H9 (cell line): ENCODE results near the gene CREB5. TPM values are rescaled to one million over a fixed set of nuclear protein-coding genes. Genes with fewer than 3 reads are reported as not detected.

Experiments used
- DNase-seq: peaks from one replicate; pipeline ENCODE4 v3.0.0-alpha.2; 2017
- H2AFZ ChIP-seq: one replicate; pipeline ENCODE4 v1.6.1; 2013; ENCODE audit warnings: mild to moderate bottlenecking, low read length, control low read depth, moderate library complexity
- H2AK5ac ChIP-seq: 2 replicates; pipeline ENCODE4 v1.6.1; 2013; ENCODE audit warnings: low read length, control low read depth, mixed read lengths; ENCODE audit not compliant: insufficient read length
- H2BK120ac ChIP-seq: one replicate; pipeline ENCODE4 v1.6.1; 2013; ENCODE audit warnings: low read depth, mild to moderate bottlenecking, low read length, control low read depth, inconsistent platforms; ENCODE audit not compliant: poor library complexity, severe bottlenecking
- H2BK12ac ChIP-seq: 2 replicates; pipeline ENCODE4 v1.6.1; 2013; ENCODE audit warnings: low read length, control low read depth, mixed read lengths, low read depth; ENCODE audit not compliant: insufficient read length
- H2BK15ac ChIP-seq: 2 replicates; pipeline ENCODE4 v1.6.1; 2013; ENCODE audit warnings: low read depth, low read length, control low read depth
- H2BK20ac ChIP-seq: one replicate; pipeline ENCODE4 v1.6.1; 2013; ENCODE audit warnings: low read depth, mild to moderate bottlenecking, low read length, control low read depth, inconsistent platforms; ENCODE audit not compliant: poor library complexity, severe bottlenecking
- H2BK5ac ChIP-seq: 2 replicates; pipeline ENCODE4 v1.6.1; 2013; ENCODE audit warnings: low read length, control low read depth, mixed read lengths; ENCODE audit not compliant: insufficient read length
- H3K14ac ChIP-seq: 2 replicates; pipeline ENCODE4 v1.6.1; 2013; ENCODE audit warnings: low read length, control low read depth; ENCODE audit not compliant: insufficient read depth
- H3K18ac ChIP-seq: 2 replicates; pipeline ENCODE4 v1.6.1; 2013; ENCODE audit warnings: low read depth, mild to moderate bottlenecking, mixed read lengths, low read length, control low read depth; ENCODE audit not compliant: insufficient read length
- H3K23ac ChIP-seq: 2 replicates; pipeline ENCODE4 v1.6.1; 2013; ENCODE audit warnings: low read length, control low read depth, mixed read lengths, low read depth; ENCODE audit not compliant: insufficient read length
- H3K23me2 ChIP-seq: 2 replicates; pipeline ENCODE4 v1.6.1; 2013; ENCODE audit warnings: low read depth, mild to moderate bottlenecking, mixed read lengths, low read length, control low read depth; ENCODE audit not compliant: insufficient read length, poor library complexity, severe bottlenecking
- H3K27ac ChIP-seq: 2 replicates; pipeline ENCODE4 v1.5.1; 2013; ENCODE audit warnings: low read length, control low read depth, mixed read lengths, low read depth; ENCODE audit not compliant: insufficient read length
- H3K27me3 ChIP-seq: 2 replicates; pipeline ENCODE4 v1.6.1; 2013; ENCODE audit warnings: low read length, control low read depth, inconsistent platforms; ENCODE audit not compliant: insufficient read depth
- H3K4ac ChIP-seq: 2 replicates; pipeline ENCODE4 v1.6.1; 2013; ENCODE audit warnings: low read depth, mild to moderate bottlenecking, control low read depth, inconsistent platforms, low read length, moderate library complexity
- H3K4me1 ChIP-seq: 2 replicates; pipeline ENCODE4 v1.6.1; 2013; ENCODE audit warnings: low read length, control low read depth, inconsistent platforms; ENCODE audit not compliant: insufficient read depth
- H3K4me2 ChIP-seq: 2 replicates; pipeline ENCODE4 v1.6.1; 2013; ENCODE audit warnings: low read length, control low read depth, mixed read lengths; ENCODE audit not compliant: insufficient read length, insufficient read depth
- H3K56ac ChIP-seq: 2 replicates; pipeline ENCODE4 v1.6.1; 2013; ENCODE audit warnings: low read depth, mild to moderate bottlenecking, mixed read lengths, low read length, control low read depth; ENCODE audit not compliant: insufficient read length
- H3K79me1 ChIP-seq: 2 replicates; pipeline ENCODE4 v1.6.1; 2013; ENCODE audit warnings: low read depth, mild to moderate bottlenecking, moderate library complexity, low read length, control low read depth, inconsistent platforms; ENCODE audit not compliant: insufficient read depth, poor library complexity, severe bottlenecking
- H3K79me2 ChIP-seq: 2 replicates; pipeline ENCODE4 v1.6.1; 2013; ENCODE audit warnings: low read length, control low read depth, inconsistent platforms; ENCODE audit not compliant: insufficient read depth
- H3K9ac ChIP-seq: 2 replicates; pipeline ENCODE4 v1.6.1; 2013; ENCODE audit warnings: low read length, control low read depth, mixed read lengths; ENCODE audit not compliant: insufficient read length; ENCODE audit errors: extremely low read depth
- H3K9me3 ChIP-seq: one replicate; pipeline ENCODE4 v1.6.1; 2013; ENCODE audit warnings: low read depth, low read length, inconsistent platforms; ENCODE audit not compliant: control insufficient read depth
- H3T11ph ChIP-seq: one replicate; pipeline ENCODE4 v1.6.1; 2013; ENCODE audit warnings: mild to moderate bottlenecking, low read length, control low read depth, inconsistent platforms
- H4K20me1 ChIP-seq: one replicate; pipeline ENCODE4 v1.6.1; 2013; ENCODE audit not compliant: control insufficient read depth, insufficient read length, insufficient read depth
- H4K5ac ChIP-seq: 2 replicates; pipeline ENCODE4 v1.6.1; 2013; ENCODE audit warnings: low read depth, mild to moderate bottlenecking, mixed read lengths, low read length, control low read depth; ENCODE audit not compliant: insufficient read length
- H4K8ac ChIP-seq: replicated peaks from 2 replicates; pipeline ENCODE4 v1.6.1; 2013; ENCODE audit warnings: low read length, control low read depth, mixed read lengths, low read depth; ENCODE audit not compliant: insufficient read length
- H4K91ac ChIP-seq: 2 replicates; pipeline ENCODE4 v1.6.1; 2013; ENCODE audit warnings: low read depth, mild to moderate bottlenecking, moderate library complexity, mixed read lengths, low read length, control low read depth; ENCODE audit not compliant: insufficient read length
- H3K27ac Mint-ChIP-seq, 3 experiments: 2 replicates in 2 of 3; 3 replicates in 1 of 3; pipeline ENCODE4 v1.8.0; 2020 to 2021; ENCODE audit warnings: mixed read lengths in 3 of 3, mild to moderate bottlenecking in 1 of 3, moderate library complexity in 1 of 3
- H3K27me3 Mint-ChIP-seq: 2 replicates; pipeline ENCODE4 v1.8.0; 2021; ENCODE audit warnings: low read depth, mild to moderate bottlenecking, moderate library complexity, mixed read lengths
- H3K36me3 Mint-ChIP-seq, 3 experiments: 2 replicates in 2 of 3; 3 replicates in 1 of 3; pipeline ENCODE4 v1.8.0; 2020 to 2021; ENCODE audit warnings: low read depth in 3 of 3, mixed read lengths in 3 of 3; ENCODE audit not compliant: insufficient read depth in 1 of 3
- H3K4me1 Mint-ChIP-seq, 2 experiments: 2 replicates each; pipeline ENCODE4 v1.8.0; 2020; ENCODE audit warnings: mixed read lengths in 2 of 2
- H3K4me3 Mint-ChIP-seq, 2 experiments: 2 replicates in 1 of 2; 3 replicates in 1 of 2; pipeline ENCODE4 v1.8.0; 2020 to 2021; ENCODE audit warnings: mild to moderate bottlenecking in 2 of 2, mixed read lengths in 2 of 2, moderate library complexity in 1 of 2
- H3K9me3 Mint-ChIP-seq, 2 experiments: 2 replicates in 1 of 2; 3 replicates in 1 of 2; pipeline ENCODE4 v1.8.0; 2020; ENCODE audit warnings: mild to moderate bottlenecking in 2 of 2, mixed read lengths in 2 of 2, moderate library complexity in 1 of 2
- WGBS: extraction: QIAGEN DNeasy Blood & Tissue Kit; methylation state at CpG from one replicate; pipeline ENCODE4 v1.1.7; 2013; ENCODE audit warnings: missing lambda C conversion rate, low lambda C conversion rate, mixed read lengths; ENCODE audit not compliant: insufficient read length; ENCODE audit errors: extremely low coverage; 5-methylcytosine and 5-hydroxymethylcytosine counted together
- total RNA-seq: library from RNA; stranded (reverse); gene quantifications from 2 replicates; pipeline ENCODE4 v1.2.1, GENCODE V29; 2021
- TF ChIP-seq, protein P1 (sequence below): fragments of 200-600 bp; sonication (generic); conservative IDR thresholded peaks from 3 replicates; pipeline ENCODE4 v1.8.0; 2021; ENCODE audit warnings: antibody characterized with exemption, mild to moderate bottlenecking

The CREB5 gene
- total RNA-seq, 1 experiment from 2014 or later: 4.0 TPM

DNA sequence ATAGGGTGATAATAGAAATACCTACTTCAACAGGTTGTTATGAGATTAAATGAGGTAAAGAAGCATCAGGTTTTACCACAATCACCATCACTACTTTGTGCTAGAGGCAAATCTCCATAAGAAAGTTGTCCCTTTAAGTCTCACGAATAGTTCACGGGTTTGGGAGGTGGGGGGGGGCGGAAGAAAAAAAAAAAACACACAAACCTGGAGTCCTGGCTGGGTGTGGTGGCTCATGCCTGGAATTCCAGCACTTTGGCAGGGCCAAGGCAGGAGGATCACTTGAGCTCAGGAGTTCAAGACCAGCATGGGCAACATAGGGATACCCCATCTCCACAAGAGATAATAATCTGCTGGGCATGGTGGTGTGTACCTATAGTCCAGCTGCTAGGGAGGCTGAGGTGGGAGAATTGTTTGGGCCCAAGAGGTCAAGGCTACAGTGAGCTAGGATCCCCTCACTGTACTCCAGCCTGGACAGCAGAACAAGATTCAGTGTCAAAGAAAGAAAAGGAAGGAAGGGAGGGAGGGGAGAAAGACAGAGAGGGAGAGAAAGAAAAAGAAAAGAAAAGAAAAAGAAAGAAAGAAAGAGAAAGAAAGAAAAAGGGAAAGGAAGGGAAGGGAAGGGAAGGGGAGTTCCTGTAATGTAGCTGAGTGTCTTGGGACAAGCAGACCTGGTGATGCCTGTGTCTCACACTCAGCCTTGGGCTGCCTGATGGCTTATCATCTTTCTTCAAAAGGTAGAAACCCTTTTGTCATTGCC lies 231.4 kb downstream of the CREB5 start:
- no CpG with 5 or more reads among the region's 3 CpGs for WGBS
- Mint-ChIP-seq H3K36me3 (no peaks in the 10 kb centered on the region), H3K27ac (peak overlapping the region in 2 of 3 experiments; percentile 29 to 95; a peak in 2 of 7 replicates), H3K4me3 (no peak overlapping the region), H3K4me1 (peaks cover 16 to 22% of the 10 kb centered on the region in 2 experiments), H3K27me3 (no peaks in the 10 kb centered on the region), H3K9me3 (no peaks in the 10 kb centered on the region)
- Histone ChIP-seq H3K9me3 (no peaks in the 10 kb centered on the region), H3K23me2 (no peaks in the 10 kb centered on the region), H2BK5ac (no peak overlapping the region), H3K4ac (no peak overlapping the region), H3K18ac (peak overlapping the region; percentile 30), H3K9ac (no peak overlapping the region), H3K4me2 (no peak overlapping the region), H2BK15ac (no peak overlapping the region), H3K14ac (no peak overlapping the region), H4K8ac (no peak overlapping the region), H3K56ac (no peak overlapping the region), H3T11ph (no peak overlapping the region), H3K23ac (no peak overlapping the region), H3K27ac (no peak overlapping the region), H3K27me3 (no peaks in the 10 kb centered on the region), H3K79me1 (no peaks in the 10 kb centered on the region), H2BK120ac (no peak overlapping the region), H2BK12ac (no peak overlapping the region), H2AK5ac (no peak overlapping the region), H4K91ac (no peak overlapping the region), H2AFZ (no peak overlapping the region), H2BK20ac (no peak overlapping the region), H4K20me1 (no peaks in the 10 kb centered on the region), H4K5ac (no peak overlapping the region), H3K79me2 (no peaks in the 10 kb centered on the region), H3K4me1 (peaks cover 9% of the 10 kb centered on the region; the same call in 1 of the 2 replicates)
- TF ChIP-seq, protein P1, sequence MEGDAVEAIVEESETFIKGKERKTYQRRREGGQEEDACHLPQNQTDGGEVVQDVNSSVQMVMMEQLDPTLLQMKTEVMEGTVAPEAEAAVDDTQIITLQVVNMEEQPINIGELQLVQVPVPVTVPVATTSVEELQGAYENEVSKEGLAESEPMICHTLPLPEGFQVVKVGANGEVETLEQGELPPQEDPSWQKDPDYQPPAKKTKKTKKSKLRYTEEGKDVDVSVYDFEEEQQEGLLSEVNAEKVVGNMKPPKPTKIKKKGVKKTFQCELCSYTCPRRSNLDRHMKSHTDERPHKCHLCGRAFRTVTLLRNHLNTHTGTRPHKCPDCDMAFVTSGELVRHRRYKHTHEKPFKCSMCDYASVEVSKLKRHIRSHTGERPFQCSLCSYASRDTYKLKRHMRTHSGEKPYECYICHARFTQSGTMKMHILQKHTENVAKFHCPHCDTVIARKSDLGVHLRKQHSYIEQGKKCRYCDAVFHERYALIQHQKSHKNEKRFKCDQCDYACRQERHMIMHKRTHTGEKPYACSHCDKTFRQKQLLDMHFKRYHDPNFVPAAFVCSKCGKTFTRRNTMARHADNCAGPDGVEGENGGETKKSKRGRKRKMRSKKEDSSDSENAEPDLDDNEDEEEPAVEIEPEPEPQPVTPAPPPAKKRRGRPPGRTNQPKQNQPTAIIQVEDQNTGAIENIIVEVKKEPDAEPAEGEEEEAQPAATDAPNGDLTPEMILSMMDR: no peak
- DNase-seq: peak; percentile 39
